Activated CD4-positive, alpha-beta T cell treated with anti-CD3 and anti-CD28 coated beads, Interleukin-2, amount 10 ng/mL, durations not matched to agents 7 days and 5 days (primary cell): ENCODE measurements around the gene CHCHD3. TPM values are rescaled to one million over a fixed set of nuclear protein-coding genes. Genes with fewer than 3 reads are reported as not detected.

Experiments used
- CTCF ChIA-PET: fragments of 350-600 bp; sonication (Branson Sonifier 250); formaldehyde crosslinking; loops from one replicate; lab custom pipeline; 2021; ENCODE audit warnings: antibody characterized with exemption; lab: Charles Lee
- POLR2A ChIA-PET: fragments of 350-600 bp; sonication (Branson Sonifier 250); formaldehyde crosslinking; loops from one replicate; lab custom pipeline; 2021; ENCODE audit warnings: antibody characterized with exemption; lab: Charles Lee
- DNase-seq: peaks from one replicate; pipeline ENCODE4 v3.0.0-alpha.2; 2020
- H3K27ac Mint-ChIP-seq: one replicate; pipeline ENCODE4 v1.8.0; 2021; ENCODE audit warnings: mild to moderate bottlenecking, moderate library complexity, mixed read lengths
- H3K27me3 Mint-ChIP-seq: one replicate; pipeline ENCODE4 v1.8.0; 2021; ENCODE audit warnings: mixed read lengths
- H3K36me3 Mint-ChIP-seq: one replicate; pipeline ENCODE4 v1.8.0; 2021; ENCODE audit warnings: low read depth, mixed read lengths
- H3K4me1 Mint-ChIP-seq: one replicate; pipeline ENCODE4 v1.8.0; 2021; ENCODE audit warnings: mixed read lengths
- H3K4me3 Mint-ChIP-seq: one replicate; pipeline ENCODE4 v1.8.0; 2021; ENCODE audit warnings: mild to moderate bottlenecking, moderate library complexity, mixed read lengths
- H3K9me3 Mint-ChIP-seq: one replicate; pipeline ENCODE4 v1.8.0; 2021; ENCODE audit warnings: mixed read lengths
- total RNA-seq, 2 experiments: library from RNA; stranded (reverse); gene quantifications; one replicate each; pipeline ENCODE4 v1.2.3, GENCODE V29; 2021

The CHCHD3 gene
- total RNA-seq, 2 experiments from 2014 or later, result 47.4 to 49.2 TPM

GRCh38 chr7:133070562-133070961 is 11.3 kb downstream of the CHCHD3 start:
- no peaks in the 10 kb centered on the region for H3K4me1 Mint-ChIP-seq
- no peaks in the 10 kb centered on the region for H3K27me3 Mint-ChIP-seq
- H3K4me3 Mint-ChIP-seq, result no peak overlapping the region
- H3K36me3 Mint-ChIP-seq, result peaks cover 27% of the 10 kb centered on the region
- no peaks in the 10 kb centered on the region for H3K9me3 Mint-ChIP-seq
- ChIA-PET POLR2A (no interaction called here), CTCF (interaction anchor here (1.0 kb wide), 1 partner anchor 9 kb away, joined by 3 read pairs; no protein-coding TSS in a partner anchor)
- DNase-seq, result no peak
- H3K27ac Mint-ChIP-seq, result no peak overlapping the region

GRCh38 chr7:133065301-133065700 is 16.6 kb downstream of the CHCHD3 start:
- Mint-ChIP-seq H3K27me3 (no peaks in the 10 kb centered on the region), H3K4me1 (no peaks in the 10 kb centered on the region), H3K36me3 (peaks cover 25% of the 10 kb centered on the region), H3K27ac (no peak overlapping the region), H3K9me3 (no peaks in the 10 kb centered on the region), H3K4me3 (no peak overlapping the region)
- DNase-seq, result no peak
- CTCF ChIA-PET, result interaction anchor here (1.0 kb wide), 1 partner anchor 32 kb away, joined by 3 read pairs; no protein-coding TSS in a partner anchor
- POLR2A ChIA-PET, result no interaction called here

GRCh38 chr7:133064082-133064820 is 17.6 kb downstream of the CHCHD3 start:
- no peaks in the 10 kb centered on the region for H3K9me3 Mint-ChIP-seq
- H3K27ac Mint-ChIP-seq, result no peak overlapping the region
- DNase-seq, result no peak
- H3K4me1 Mint-ChIP-seq, result no peaks in the 10 kb centered on the region
- CTCF ChIA-PET, result no interaction called here
- no peak overlapping the region for H3K4me3 Mint-ChIP-seq
- POLR2A ChIA-PET, result no interaction called here
- H3K27me3 Mint-ChIP-seq, result no peaks in the 10 kb centered on the region
- peaks cover 25% of the 10 kb centered on the region for H3K36me3 Mint-ChIP-seq

- no peak overlapping the region for H3K4me3 Mint-ChIP-seq
- H3K4me1 Mint-ChIP-seq, result peaks cover 3% of the 10 kb centered on the region
- no peaks in the 10 kb centered on the region for H3K9me3 Mint-ChIP-seq
- no peak for DNase-seq
- no peaks in the 10 kb centered on the region for H3K27me3 Mint-ChIP-seq
- H3K36me3 Mint-ChIP-seq, result peaks cover 8% of the 10 kb centered on the region
- ChIA-PET POLR2A (no interaction called here), CTCF (no interaction called here)
- no peak overlapping the region for H3K27ac Mint-ChIP-seq
Measured at GRCh38 chr7:133061792-133062191, 20.1 kb downstream of the CHCHD3 start.

GRCh38 chr7:133061357-133061756 is 20.5 kb downstream of the CHCHD3 start:
- Mint-ChIP-seq H3K9me3 (no peaks in the 10 kb centered on the region), H3K4me3 (no peak overlapping the region), H3K4me1 (peaks cover 4% of the 10 kb centered on the region), H3K27ac (no peak overlapping the region), H3K27me3 (no peaks in the 10 kb centered on the region), H3K36me3 (peaks cover 3% of the 10 kb centered on the region)
- POLR2A ChIA-PET, result no interaction called here
- DNase-seq, result no peak
- CTCF ChIA-PET, result no interaction called here

- Mint-ChIP-seq H3K27ac (no peak overlapping the region), H3K4me1 (peaks cover 4% of the 10 kb centered on the region), H3K4me3 (no peak overlapping the region), H3K36me3 (peaks cover 4% of the 10 kb centered on the region), H3K9me3 (no peaks in the 10 kb centered on the region), H3K27me3 (no peaks in the 10 kb centered on the region)
- ChIA-PET CTCF (no interaction called here), POLR2A (no interaction called here)
- DNase-seq, result no peak
Measured at GRCh38 chr7:133060004-133060403, 21.9 kb downstream of the CHCHD3 start.

GRCh38 chr7:133059263-133059662 is 22.6 kb downstream of the CHCHD3 start:
- H3K27me3 Mint-ChIP-seq, result no peaks in the 10 kb centered on the region
- DNase-seq, result no peak
- peaks cover 4% of the 10 kb centered on the region for H3K4me1 Mint-ChIP-seq
- no peaks in the 10 kb centered on the region for H3K9me3 Mint-ChIP-seq
- POLR2A ChIA-PET, result no interaction called here
- H3K4me3 Mint-ChIP-seq, result no peak overlapping the region
- no peak overlapping the region for H3K27ac Mint-ChIP-seq
- peaks cover 2% of the 10 kb centered on the region for H3K36me3 Mint-ChIP-seq
- CTCF ChIA-PET, result interaction anchor here (0.5 kb wide), 1 partner anchor 79 kb away, joined by 4 read pairs; no protein-coding TSS in a partner anchor

GRCh38 chr7:133056370-133057238 is 25.3 kb downstream of the CHCHD3 start:
- Mint-ChIP-seq H3K36me3 (peaks cover 2% of the 10 kb centered on the region), H3K27ac (no peak overlapping the region), H3K27me3 (no peaks in the 10 kb centered on the region), H3K4me3 (no peak overlapping the region), H3K9me3 (no peaks in the 10 kb centered on the region), H3K4me1 (peaks cover 4% of the 10 kb centered on the region)
- ChIA-PET POLR2A (no interaction called here), CTCF (no interaction called here)
- no peak for DNase-seq

- H3K4me1 Mint-ChIP-seq, result peaks cover 4% of the 10 kb centered on the region
- no peaks in the 10 kb centered on the region for H3K9me3 Mint-ChIP-seq
- ChIA-PET CTCF (no interaction called here), POLR2A (no interaction called here)
- H3K4me3 Mint-ChIP-seq, result no peak overlapping the region
- no peaks in the 10 kb centered on the region for H3K27me3 Mint-ChIP-seq
- DNase-seq, result no peak
- H3K27ac Mint-ChIP-seq, result no peak overlapping the region
- peaks cover 2% of the 10 kb centered on the region for H3K36me3 Mint-ChIP-seq
Measured at GRCh38 chr7:133054162-133054840, 27.6 kb downstream of the CHCHD3 start.

- CTCF ChIA-PET, result no interaction called here
Measured at GRCh38 chr7:133053321-133053891, 28.5 kb downstream of the CHCHD3 start.

GRCh38 chr7:133052826-133053225 is 29.1 kb downstream of the CHCHD3 start:
- H3K27ac Mint-ChIP-seq, result no peak overlapping the region
- ChIA-PET POLR2A (interaction anchor here (0.6 kb wide), 1 partner anchor 77 kb away, joined by 3 read pairs; no protein-coding TSS in a partner anchor), CTCF (no interaction called here)
- H3K4me1 Mint-ChIP-seq, result peaks cover 4% of the 10 kb centered on the region
- H3K27me3 Mint-ChIP-seq, result no peaks in the 10 kb centered on the region
- H3K4me3 Mint-ChIP-seq, result no peak overlapping the region
- peaks cover 2% of the 10 kb centered on the region for H3K36me3 Mint-ChIP-seq
- no peaks in the 10 kb centered on the region for H3K9me3 Mint-ChIP-seq
- no peak for DNase-seq

More at GRCh38 chr7:133053321-133053891, 28.5 kb downstream of the CHCHD3 start:
- no peak overlapping the region for H3K4me3 Mint-ChIP-seq
- H3K27me3 Mint-ChIP-seq, result no peaks in the 10 kb centered on the region
- no peak overlapping the region for H3K27ac Mint-ChIP-seq
- H3K4me1 Mint-ChIP-seq, result peaks cover 4% of the 10 kb centered on the region
- POLR2A ChIA-PET, result interaction anchor here (0.6 kb wide), 1 partner anchor 76 kb away, joined by 3 read pairs; no protein-coding TSS in a partner anchor
- H3K9me3 Mint-ChIP-seq, result no peaks in the 10 kb centered on the region
- no peak for DNase-seq
- peaks cover 2% of the 10 kb centered on the region for H3K36me3 Mint-ChIP-seq

GRCh38 chr7:133052401-133052756 is 29.5 kb downstream of the CHCHD3 start:
- ChIA-PET POLR2A (no interaction called here), CTCF (interaction anchor here (1.3 kb wide), 1 partner anchor 14 kb away, joined by 3 read pairs; no protein-coding TSS in a partner anchor)
- H3K9me3 Mint-ChIP-seq, result no peaks in the 10 kb centered on the region
- peaks cover 4% of the 10 kb centered on the region for H3K4me1 Mint-ChIP-seq
- DNase-seq, result no peak
- no peak overlapping the region for H3K27ac Mint-ChIP-seq
- H3K36me3 Mint-ChIP-seq, result peaks cover 2% of the 10 kb centered on the region
- no peak overlapping the region for H3K4me3 Mint-ChIP-seq
- H3K27me3 Mint-ChIP-seq, result no peaks in the 10 kb centered on the region
